Measurements from ENCODE around the gene NOM1. TPM values are rescaled to one million over a fixed set of nuclear protein-coding genes. Genes with fewer than 3 reads are reported as not detected.

NOM1 gene
- total and polyA plus RNA-seq, 2 experiments from 2014 or later, result 9.0 to 9.7 TPM

- Histone ChIP-seq H3K4me1 (ENCODE audit: insufficient read depth) (no peaks in the 10 kb centered on the region), H3K4me3 (no peak overlapping the region), H3K9me2 (replicated peaks; ENCODE audit: insufficient read depth) (no peaks in the 10 kb centered on the region), H3K9me3 (ENCODE audit: low read depth) (no peaks in the 10 kb centered on the region), H3K27me3 (peaks cover 23% of the 10 kb centered on the region), H3K36me3 (replicated peaks; ENCODE audit: insufficient read depth, low read depth) (no peaks in the 10 kb centered on the region), H3K27ac (no peak overlapping the region), H4K20me1 (ENCODE audit: insufficient read depth, poor library complexity, severe bottlenecking) (no peaks in the 10 kb centered on the region), H2AFZ (no peak overlapping the region), H3K4me2 (no peak overlapping the region), H3K79me2 (no peaks in the 10 kb centered on the region)
- no peak for DNase-seq (ENCODE audit: low spot score)
- no peak for TF ChIP-seq CTCF (IDR thresholded peaks at IDR 0.05; ENCODE audit: poor library complexity)
- TF ChIP-seq EZH2 (IDR thresholded peaks at IDR 0.05; ENCODE audit: borderline replicate concordance), result no peak
- no peak for TF ChIP-seq EZH2phosphoT487 (IDR thresholded peaks at IDR 0.05; ENCODE audit: low read depth, severe bottlenecking, unreplicated experiment)
- WGBS (ENCODE audit: low lambda C conversion rate, missing lambda C conversion rate), result 68% methylated on average over 32 of the region's 32 CpGs
Observed at GRCh38 chr7:156993021-156993924, 43.8 kb downstream of the NOM1 start.

GRCh38 chr7:156993925-156994235 is 44.4 kb downstream of the NOM1 start:
- Histone ChIP-seq H3K9me3 (ENCODE audit: low read depth) (no peaks in the 10 kb centered on the region), H3K79me2 (no peaks in the 10 kb centered on the region), H3K4me3 (no peak overlapping the region), H3K4me2 (no peak overlapping the region), H2AFZ (no peak overlapping the region), H3K36me3 (replicated peaks; ENCODE audit: insufficient read depth, low read depth) (no peaks in the 10 kb centered on the region), H3K9me2 (replicated peaks; ENCODE audit: insufficient read depth) (no peaks in the 10 kb centered on the region), H3K27ac (no peak overlapping the region), H4K20me1 (ENCODE audit: insufficient read depth, poor library complexity, severe bottlenecking) (no peaks in the 10 kb centered on the region), H3K27me3 (peaks cover 27% of the 10 kb centered on the region), H3K4me1 (ENCODE audit: insufficient read depth) (no peaks in the 10 kb centered on the region)
- DNase-seq (ENCODE audit: low spot score), result no peak
- TF ChIP-seq EZH2phosphoT487 (IDR thresholded peaks at IDR 0.05; ENCODE audit: low read depth, severe bottlenecking, unreplicated experiment), result no peak
- TF ChIP-seq EZH2 (IDR thresholded peaks at IDR 0.05; ENCODE audit: borderline replicate concordance), result no peak
- TF ChIP-seq CTCF (IDR thresholded peaks at IDR 0.05; ENCODE audit: poor library complexity), result no peak
- WGBS (ENCODE audit: low lambda C conversion rate, missing lambda C conversion rate), result 60% methylated on average over 10 of the region's 10 CpGs

- Histone ChIP-seq H3K27me3 (peaks cover 31% of the 10 kb centered on the region), H3K9me2 (replicated peaks; ENCODE audit: insufficient read depth) (no peaks in the 10 kb centered on the region), H3K4me1 (ENCODE audit: insufficient read depth) (no peaks in the 10 kb centered on the region), H2AFZ (no peak overlapping the region), H3K36me3 (replicated peaks; ENCODE audit: insufficient read depth, low read depth) (no peaks in the 10 kb centered on the region), H3K79me2 (no peaks in the 10 kb centered on the region), H4K20me1 (ENCODE audit: insufficient read depth, poor library complexity, severe bottlenecking) (no peaks in the 10 kb centered on the region), H3K27ac (no peak overlapping the region), H3K4me2 (no peak overlapping the region), H3K4me3 (no peak overlapping the region), H3K9me3 (ENCODE audit: low read depth) (no peaks in the 10 kb centered on the region)
- DNase-seq (ENCODE audit: low spot score), result no peak
- TF ChIP-seq EZH2 (IDR thresholded peaks at IDR 0.05; ENCODE audit: borderline replicate concordance) (no peak), CTCF (IDR thresholded peaks at IDR 0.05; ENCODE audit: poor library complexity) (no peak), EZH2phosphoT487 (IDR thresholded peaks at IDR 0.05; ENCODE audit: low read depth, severe bottlenecking, unreplicated experiment) (no peak)
- WGBS (ENCODE audit: low lambda C conversion rate, missing lambda C conversion rate), result 89% methylated on average over 8 of the region's 8 CpGs
Observed at GRCh38 chr7:156994417-156994816, 44.9 kb downstream of the NOM1 start.

All from hepatocyte (in vitro differentiated cells).